GM06990 (cell line): ENCODE measurements around the gene ABCC3.

Experiments
- DNase-seq: peaks from one replicate; pipeline ENCODE4 v3.0.0-alpha.2; 2011; ENCODE audit not compliant: insufficient read length; ENCODE audit errors: extremely low read depth
- H3K27me3 ChIP-seq: replicated peaks from 2 replicates; pipeline ENCODE4 v1.6.0; 2011; ENCODE audit warnings: low read length; ENCODE audit not compliant: control insufficient read depth, insufficient read depth
- H3K36me3 ChIP-seq: 2 replicates; pipeline ENCODE4 v1.5.1; 2011; ENCODE audit warnings: low read length; ENCODE audit not compliant: control insufficient read depth, insufficient read depth
- H3K4me3 ChIP-seq: replicated peaks from 2 replicates; pipeline ENCODE4 v1.5.1; 2011; ENCODE audit warnings: low read depth, mild to moderate bottlenecking, control low read depth, low read length
- CTCF ChIP-seq: IDR thresholded peaks from 2 replicates; pipeline ENCODE4 v1.5.1; 2011; ENCODE audit warnings: low read length, control low read depth, mild to moderate bottlenecking, inconsistent platforms; ENCODE audit not compliant: insufficient read depth, poor library complexity, severe bottlenecking

The ABCC3 gene

GRCh38 chr17:50614471-50615051 is 20.1 kb upstream of the ABCC3 start:
- no peak for TF ChIP-seq CTCF
- H3K4me3 ChIP-seq = no peak overlapping the region
- H3K36me3 ChIP-seq = no peaks in the 10 kb centered on the region
- no peak for DNase-seq
- no peaks in the 10 kb centered on the region; the same call in 1 of the 2 replicates for H3K27me3 ChIP-seq

GRCh38 chr17:50615828-50616227 is 18.9 kb upstream of the ABCC3 start:
- no peak for TF ChIP-seq CTCF
- Histone ChIP-seq H3K4me3 (no peak overlapping the region), H3K27me3 (no peaks in the 10 kb centered on the region; the same call in 1 of the 2 replicates), H3K36me3 (no peaks in the 10 kb centered on the region)
- no peak for DNase-seq

DNA sequence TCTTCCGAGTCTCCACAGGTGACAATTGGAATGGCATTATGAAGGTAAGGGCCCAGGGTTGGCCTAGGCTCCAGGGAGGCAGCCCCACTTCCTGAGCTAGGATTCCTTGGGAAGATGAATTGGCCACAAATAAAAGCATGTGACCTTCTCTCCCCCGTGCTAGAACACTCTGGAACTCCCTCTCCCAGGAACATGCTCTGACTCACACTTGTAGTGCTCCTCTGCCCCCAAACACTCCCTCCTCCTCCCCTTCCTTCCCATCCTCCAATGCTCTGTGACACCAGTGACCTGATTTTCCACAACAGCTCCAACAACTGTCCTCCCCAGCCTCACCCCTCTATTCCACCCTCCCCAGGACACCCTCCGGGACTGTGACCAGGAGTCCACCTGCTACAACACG is 16.4 kb upstream of the ABCC3 start:
- no peak overlapping the region for H3K4me3 ChIP-seq
- no peak for DNase-seq
- H3K36me3 ChIP-seq = no peaks in the 10 kb centered on the region
- H3K27me3 ChIP-seq = no peaks in the 10 kb centered on the region; the same call in 1 of the 2 replicates
- no peak for TF ChIP-seq CTCF

DNA sequence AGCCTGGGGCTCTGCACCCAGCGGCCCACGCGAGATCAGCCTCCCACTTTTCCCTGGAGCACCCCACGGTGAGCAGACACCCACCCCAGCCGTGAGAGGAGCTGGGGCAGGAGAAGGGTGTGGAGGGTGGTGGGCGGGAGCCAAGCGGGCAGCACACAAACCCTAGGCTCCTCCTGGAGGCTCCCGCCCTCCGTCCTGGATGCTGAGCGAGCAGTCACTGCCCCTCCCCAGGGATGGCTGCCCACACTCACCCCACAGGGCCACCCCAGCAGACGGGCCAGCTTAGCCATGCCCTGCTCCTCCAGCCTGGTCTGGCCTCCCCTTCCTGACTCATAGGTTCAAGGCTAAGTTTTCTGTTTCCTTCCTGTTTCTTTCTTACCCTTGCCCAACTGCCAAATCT is 15.7 kb upstream of the ABCC3 start:
- H3K4me3 ChIP-seq = no peak overlapping the region
- no peaks in the 10 kb centered on the region for H3K36me3 ChIP-seq
- no peak for TF ChIP-seq CTCF
- no peak for DNase-seq
- H3K27me3 ChIP-seq = no peaks in the 10 kb centered on the region; the same call in 1 of the 2 replicates

DNA sequence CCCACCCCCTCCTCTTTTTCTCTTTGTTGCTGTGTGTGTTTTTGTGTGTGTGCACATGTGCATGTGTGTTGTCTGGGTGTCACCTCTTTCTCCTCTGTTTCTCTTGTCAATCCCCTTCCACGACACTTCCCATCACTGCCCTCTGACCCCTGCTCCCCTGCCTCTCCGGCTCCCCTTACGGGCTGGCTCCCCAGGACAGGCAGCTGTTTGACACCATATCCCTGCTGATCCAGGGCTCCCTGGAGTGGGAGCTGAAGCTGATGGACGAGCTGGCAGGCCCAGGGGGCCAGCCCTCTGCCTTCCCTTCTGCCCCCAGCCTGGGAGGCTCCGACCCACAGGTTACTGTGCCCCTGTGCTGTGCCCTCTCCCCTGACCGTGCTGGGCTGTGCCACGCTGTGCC is 15.2 kb upstream of the ABCC3 start:
- no peaks in the 10 kb centered on the region for H3K36me3 ChIP-seq
- H3K4me3 ChIP-seq = no peak overlapping the region
- TF ChIP-seq CTCF = no peak
- no peak for DNase-seq
- no peaks in the 10 kb centered on the region; the same call in 1 of the 2 replicates for H3K27me3 ChIP-seq

DNA sequence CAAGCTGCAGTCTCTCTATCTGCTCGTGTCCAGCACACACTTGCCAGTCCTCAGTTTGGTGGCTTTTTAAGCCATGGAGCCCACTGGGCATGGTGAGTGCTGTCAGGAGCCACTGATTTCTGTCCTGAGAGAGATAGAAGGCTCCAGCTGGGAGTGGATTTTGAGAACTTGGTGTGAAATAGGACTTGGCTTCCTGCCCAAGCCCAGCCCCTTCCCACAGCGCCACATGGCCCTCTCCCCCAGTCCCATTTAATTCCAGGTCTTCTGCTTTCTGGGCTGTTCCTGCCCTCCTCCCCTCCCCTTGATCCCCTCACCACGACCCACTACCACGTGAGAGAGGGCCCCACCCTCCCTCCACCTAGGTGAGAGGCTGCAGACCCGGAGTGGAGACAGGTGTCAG is 14.4 kb upstream of the ABCC3 start:
- TF ChIP-seq CTCF = no peak
- no peaks in the 10 kb centered on the region; the same call in 1 of the 2 replicates for H3K27me3 ChIP-seq
- H3K4me3 ChIP-seq = no peak overlapping the region
- DNase-seq = no peak
- no peaks in the 10 kb centered on the region for H3K36me3 ChIP-seq
